ENCODE results near the gene SPATA6L. TPM values are rescaled to one million over a fixed set of nuclear protein-coding genes. Genes with fewer than 3 reads are reported as not detected.

Gene SPATA6L
- total RNA-seq, 1 experiment from 2014 or later, result 0.57 TPM

GRCh38 chr9:4657426-4658159 lies 8.7 kb downstream of the SPATA6L start:
- DNase-seq (ENCODE audit: low read depth, low spot score) (no peak), ATAC-seq (no peak)
- Histone ChIP-seq H3K79me2 (ENCODE audit: insufficient read depth, low read length) (no peaks in the 10 kb centered on the region), H3K9ac (ENCODE audit: low read length) (no peak overlapping the region), H4K20me1 (ENCODE audit: insufficient read depth) (no peaks in the 10 kb centered on the region), H3K27ac (ENCODE audit: low read depth, low read length) (no peak overlapping the region), H3K27me3 (ENCODE audit: insufficient read depth, low read length) (no peaks in the 10 kb centered on the region), H2AFZ (ENCODE audit: low read depth, low read length, poor library complexity, severe bottlenecking) (no peak overlapping the region), H3K9me3 (ENCODE audit: control insufficient read depth in 1 of 2, insufficient read depth in 1 of 2, low read depth in 1 of 2, low read length in 2 of 2) (no peaks in the 10 kb centered on the region), H3K4me1 (ENCODE audit: control insufficient read depth in 1 of 2, insufficient read depth in 2 of 2, low read length in 2 of 2) (peaks cover 9 to 11% of the 10 kb centered on the region in 2 experiments; a peak in 3 of 4 replicates), H3K9me2 (ENCODE audit: insufficient read depth) (no peaks in the 10 kb centered on the region), H3K4me3 (replicated peaks in 1 of 2; ENCODE audit: low read depth in 1 of 2, low read length in 2 of 2) (no peak overlapping the region), H3K4me2 (ENCODE audit: low read length) (no peak overlapping the region), H3K36me3 (ENCODE audit: control insufficient read depth in 1 of 2, insufficient read depth in 2 of 2, low read length in 2 of 2) (no peaks in the 10 kb centered on the region)
- no TSS peak for BruUV-seq (replicated peaks)
- RAD21 ChIA-PET (ENCODE audit: low non-redundant PET in 1 of 2, low total read pairs in 2 of 2, uncharacterized antibody in 2 of 2, unreplicated experiment in 2 of 2), result no interaction called here
- intact Hi-C loops (cut with micrococcal nuclease), result no loop called here
- POLR2A ChIA-PET, result no interaction called here
- TF ChIP-seq, protein P1, sequence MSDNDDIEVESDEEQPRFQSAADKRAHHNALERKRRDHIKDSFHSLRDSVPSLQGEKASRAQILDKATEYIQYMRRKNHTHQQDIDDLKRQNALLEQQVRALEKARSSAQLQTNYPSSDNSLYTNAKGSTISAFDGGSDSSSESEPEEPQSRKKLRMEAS (IDR thresholded peaks at IDR 0.05), result no peak
- TF ChIP-seq SP1 (IDR thresholded peaks at IDR 0.05; ENCODE audit: low read depth), result no peak
- CTCF ChIA-PET, result no interaction called here

DNA sequence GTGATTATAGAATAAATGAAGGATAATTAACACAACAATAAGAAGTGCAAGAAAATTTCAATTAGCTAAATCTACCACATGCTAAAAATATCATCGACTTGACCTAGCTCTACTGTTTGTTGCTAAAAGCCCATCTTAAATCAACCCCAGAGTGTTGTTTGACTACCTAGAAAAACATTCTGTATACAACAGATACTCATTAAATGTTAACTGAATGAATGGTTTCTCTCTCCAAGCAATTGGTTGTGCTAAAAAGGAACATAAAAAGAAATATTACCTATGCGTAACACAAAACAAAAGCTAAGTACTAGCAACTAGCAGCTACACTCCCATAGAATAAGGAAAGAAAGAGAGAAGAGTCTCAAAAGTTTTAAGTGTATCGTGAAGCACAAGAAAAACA lies 9.7 kb downstream of the SPATA6L start:
- no peaks in the 10 kb centered on the region for H3K27me3 ChIP-seq (ENCODE audit: insufficient read depth, low read length)
- no peaks in the 10 kb centered on the region for H3K9me2 ChIP-seq (ENCODE audit: insufficient read depth)
- no TSS peak for BruUV-seq (replicated peaks)
- no peaks in the 10 kb centered on the region for H4K20me1 ChIP-seq (ENCODE audit: insufficient read depth)
- ChIA-PET POLR2A (no interaction called here), CTCF (no interaction called here), RAD21 (ENCODE audit: low non-redundant PET in 1 of 2, low total read pairs in 2 of 2, uncharacterized antibody in 2 of 2, unreplicated experiment in 2 of 2) (no interaction called here)
- no peaks in the 10 kb centered on the region for H3K36me3 ChIP-seq (ENCODE audit: control insufficient read depth in 1 of 2, insufficient read depth in 2 of 2, low read length in 2 of 2)
- DNase-seq (ENCODE audit: low read depth, low spot score), result no peak
- no peaks in the 10 kb centered on the region for H3K9me3 ChIP-seq (ENCODE audit: control insufficient read depth in 1 of 2, insufficient read depth in 1 of 2, low read depth in 1 of 2, low read length in 2 of 2)
- H3K4me3 ChIP-seq (replicated peaks in 1 of 2; ENCODE audit: low read depth in 1 of 2, low read length in 2 of 2), result no peak overlapping the region
- intact Hi-C loops (cut with micrococcal nuclease), result no loop called here
- no peak for ATAC-seq
- H3K9ac ChIP-seq (ENCODE audit: low read length), result no peak overlapping the region
- peaks cover 6% of the 10 kb centered on the region in 2 experiments; a peak in 3 of 4 replicates for H3K4me1 ChIP-seq (ENCODE audit: control insufficient read depth in 1 of 2, insufficient read depth in 2 of 2, low read length in 2 of 2)
- H3K4me2 ChIP-seq (ENCODE audit: low read length), result no peak overlapping the region
- H3K79me2 ChIP-seq (ENCODE audit: insufficient read depth, low read length), result no peaks in the 10 kb centered on the region
- H2AFZ ChIP-seq (ENCODE audit: low read depth, low read length, poor library complexity, severe bottlenecking), result no peak overlapping the region
- H3K27ac ChIP-seq (ENCODE audit: low read depth, low read length), result no peak overlapping the region
- TF ChIP-seq ZFX (IDR thresholded peaks at IDR 0.05) (no peak), ELF1 (IDR thresholded peaks at IDR 0.05; ENCODE audit: borderline replicate concordance, low read depth) (no peak), POLR2AphosphoS5 (IDR thresholded peaks at IDR 0.05; ENCODE audit: low read depth, low read length) (no peak), ATF3 (IDR thresholded peaks at IDR 0.05) (no peak), CTCF (IDR thresholded peaks at IDR 0.05 in 2 of 3, conservative IDR thresholded peaks at IDR 0.05 in 1 of 3; ENCODE audit: borderline replicate concordance in 1 of 3, insufficient read depth in 1 of 3, low read depth in 2 of 3, low read length in 2 of 3) (no peak), EZH2phosphoT487 (IDR thresholded peaks at IDR 0.05; ENCODE audit: borderline replicate concordance) (no peak), POLR2A (IDR thresholded peaks at IDR 0.05; ENCODE audit: borderline replicate concordance, extremely low read depth, insufficient read depth, insufficient read length) (no peak), FOSL1 (IDR thresholded peaks at IDR 0.05; ENCODE audit: low read depth) (no peak), JUND (IDR thresholded peaks at IDR 0.05) (no peak), SP1 (IDR thresholded peaks at IDR 0.05; ENCODE audit: low read depth) (no peak), RAD21 (IDR thresholded peaks at IDR 0.05; ENCODE audit: low read depth) (no peak)
- TF ChIP-seq, protein P1 (IDR thresholded peaks at IDR 0.05), result no peak
- TF ChIP-seq, protein P2, sequence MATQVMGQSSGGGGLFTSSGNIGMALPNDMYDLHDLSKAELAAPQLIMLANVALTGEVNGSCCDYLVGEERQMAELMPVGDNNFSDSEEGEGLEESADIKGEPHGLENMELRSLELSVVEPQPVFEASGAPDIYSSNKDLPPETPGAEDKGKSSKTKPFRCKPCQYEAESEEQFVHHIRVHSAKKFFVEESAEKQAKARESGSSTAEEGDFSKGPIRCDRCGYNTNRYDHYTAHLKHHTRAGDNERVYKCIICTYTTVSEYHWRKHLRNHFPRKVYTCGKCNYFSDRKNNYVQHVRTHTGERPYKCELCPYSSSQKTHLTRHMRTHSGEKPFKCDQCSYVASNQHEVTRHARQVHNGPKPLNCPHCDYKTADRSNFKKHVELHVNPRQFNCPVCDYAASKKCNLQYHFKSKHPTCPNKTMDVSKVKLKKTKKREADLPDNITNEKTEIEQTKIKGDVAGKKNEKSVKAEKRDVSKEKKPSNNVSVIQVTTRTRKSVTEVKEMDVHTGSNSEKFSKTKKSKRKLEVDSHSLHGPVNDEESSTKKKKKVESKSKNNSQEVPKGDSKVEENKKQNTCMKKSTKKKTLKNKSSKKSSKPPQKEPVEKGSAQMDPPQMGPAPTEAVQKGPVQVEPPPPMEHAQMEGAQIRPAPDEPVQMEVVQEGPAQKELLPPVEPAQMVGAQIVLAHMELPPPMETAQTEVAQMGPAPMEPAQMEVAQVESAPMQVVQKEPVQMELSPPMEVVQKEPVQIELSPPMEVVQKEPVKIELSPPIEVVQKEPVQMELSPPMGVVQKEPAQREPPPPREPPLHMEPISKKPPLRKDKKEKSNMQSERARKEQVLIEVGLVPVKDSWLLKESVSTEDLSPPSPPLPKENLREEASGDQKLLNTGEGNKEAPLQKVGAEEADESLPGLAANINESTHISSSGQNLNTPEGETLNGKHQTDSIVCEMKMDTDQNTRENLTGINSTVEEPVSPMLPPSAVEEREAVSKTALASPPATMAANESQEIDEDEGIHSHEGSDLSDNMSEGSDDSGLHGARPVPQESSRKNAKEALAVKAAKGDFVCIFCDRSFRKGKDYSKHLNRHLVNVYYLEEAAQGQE (IDR thresholded peaks at IDR 0.05; ENCODE audit: low read depth), result no peak

All from HCT116 (cell line).